HepG2 (cell line): ENCODE data around the gene PYGO2. TPM values are rescaled to one million over a fixed set of nuclear protein-coding genes. Genes with fewer than 3 reads are reported as not detected.

Source experiments
- BHLHE40 ChIP-seq: IDR thresholded peaks from 2 replicates; pipeline ENCODE4 v1.6.1; 2011; ENCODE audit warnings: low read length, improper control_type of control experiment
- CTCF ChIP-seq: sonication (generic); formaldehyde crosslinking; IDR thresholded peaks from 2 replicates; pipeline ENCODE4 v1.5.0; 2020; ENCODE audit warnings: mild to moderate bottlenecking, missing genetic modification reagents, moderate library complexity
- GPN1 ChIP-seq: sonication (generic); formaldehyde crosslinking; IDR thresholded peaks from 2 replicates; pipeline ENCODE4 v1.5.1; 2020; ENCODE audit warnings: missing genetic modification reagents, borderline replicate concordance
- HNF4G ChIP-seq, 2 experiments: sonication (generic) in 1 of 2; formaldehyde crosslinking in 1 of 2; IDR thresholded peaks; 2 replicates each; pipeline versions ENCODE4 v1.4.0 to v1.6.1; 2011 to 2020; ENCODE audit warnings: borderline replicate concordance in 2 of 2, low read depth in 2 of 2, mild to moderate bottlenecking in 2 of 2, low read length in 1 of 2, missing genetic modification reagents in 1 of 2, moderate library complexity in 1 of 2
- MTF2 ChIP-seq: sonication (generic); formaldehyde crosslinking; IDR thresholded peaks from 2 replicates; pipeline ENCODE4 v1.5.0; 2020; ENCODE audit warnings: missing genetic modification reagents, borderline replicate concordance
- NCOA2 ChIP-seq: sonication (generic); formaldehyde crosslinking; IDR thresholded peaks from 2 replicates; pipeline ENCODE4 v1.8.0; 2022; ENCODE audit warnings: inconsistent platforms
- NCOR1 ChIP-seq: fragments of 200-600 bp; sonication (generic); IDR thresholded peaks from 2 replicates; pipeline ENCODE4 v1.7.0; 2017; ENCODE audit warnings: antibody characterized with exemption, low read length, borderline replicate concordance
- PLSCR1 ChIP-seq: sonication (generic); formaldehyde crosslinking; IDR thresholded peaks from 2 replicates; pipeline ENCODE4 v1.5.0; 2020; ENCODE audit warnings: missing genetic modification reagents, mild to moderate bottlenecking, borderline replicate concordance
- PREB ChIP-seq: sonication (generic); formaldehyde crosslinking; IDR thresholded peaks from 2 replicates; pipeline ENCODE4 v1.4.0; 2020; ENCODE audit warnings: missing genetic modification reagents
- ZNF10 ChIP-seq: sonication (generic); formaldehyde crosslinking; IDR thresholded peaks from 2 replicates; pipeline ENCODE4 v1.4.0; 2020; ENCODE audit warnings: mild to moderate bottlenecking, low read depth, missing genetic modification reagents, borderline replicate concordance
- ZNF121 ChIP-seq: sonication (generic); formaldehyde crosslinking; IDR thresholded peaks from 2 replicates; pipeline ENCODE4 v1.5.0; 2020; ENCODE audit warnings: mild to moderate bottlenecking, missing genetic modification reagents
- ZNF17 ChIP-seq: sonication (generic); formaldehyde crosslinking; IDR thresholded peaks from 2 replicates; pipeline ENCODE4 v1.5.0; 2020; ENCODE audit warnings: mild to moderate bottlenecking, missing genetic modification reagents
- ZNF569 ChIP-seq: sonication (generic); formaldehyde crosslinking; IDR thresholded peaks from 2 replicates; pipeline ENCODE4 v1.5.0; 2020; ENCODE audit warnings: mild to moderate bottlenecking, missing genetic modification reagents, moderate library complexity, borderline replicate concordance
- ZSCAN5A ChIP-seq: sonication (generic); formaldehyde crosslinking; IDR thresholded peaks from 2 replicates; pipeline ENCODE4 v1.8.0; 2022; ENCODE audit warnings: mild to moderate bottlenecking, missing genetic modification reagents, borderline replicate concordance
- polyA plus RNA-seq, 8 experiments: library from polyadenylated mRNA; depleted of rRNA in 3 of 8; stranded (reverse) in 7 of 8; unstranded in 1 of 8; fragments of >200 nt; fragmentation: Illumina TruSeq in 4 of 8; extraction: Trizol in 4 of 8; gene quantifications; 2 replicates each; pipeline versions ENCODE4 v1.2.1 to v1.2.3, GENCODE V29; 2011 to 2016; ENCODE audit warnings: low read depth in 4 of 8, missing spikeins in 1 of 8, mixed read lengths in 1 of 8; ENCODE audit not compliant: insufficient read depth in 1 of 8
- total RNA-seq, 5 experiments: library from RNA; depleted of rRNA; stranded (reverse); fragments of >200 nt; fragmentation: Illumina TruSeq; extraction: Trizol; gene quantifications; 2 replicates each; pipeline ENCODE4 v1.2.3, GENCODE V29; 2016; ENCODE audit warnings: low read depth in 1 of 5
- TF ChIP-seq, protein P1 (sequence below): sonication (generic); formaldehyde crosslinking; IDR thresholded peaks from 2 replicates; pipeline ENCODE4 v1.5.0; 2020; ENCODE audit warnings: mild to moderate bottlenecking, missing genetic modification reagents
- TF ChIP-seq, protein P2 (sequence below): sonication (generic); formaldehyde crosslinking; IDR thresholded peaks from 2 replicates; pipeline ENCODE4 v1.5.0; 2020; ENCODE audit warnings: mild to moderate bottlenecking, missing genetic modification reagents, borderline replicate concordance
- TF ChIP-seq, protein P3 (sequence below): sonication (generic); formaldehyde crosslinking; IDR thresholded peaks from 2 replicates; pipeline ENCODE4 v1.8.0; 2022; ENCODE audit warnings: mild to moderate bottlenecking, missing genetic modification reagents, moderate library complexity

The PYGO2 gene
- total and polyA plus RNA-seq, 2 of the 13 experiments (the other 11 are each of a cell fraction or from before 2014, with no cell fraction given), result 20.3 to 21.8 TPM

DNA sequence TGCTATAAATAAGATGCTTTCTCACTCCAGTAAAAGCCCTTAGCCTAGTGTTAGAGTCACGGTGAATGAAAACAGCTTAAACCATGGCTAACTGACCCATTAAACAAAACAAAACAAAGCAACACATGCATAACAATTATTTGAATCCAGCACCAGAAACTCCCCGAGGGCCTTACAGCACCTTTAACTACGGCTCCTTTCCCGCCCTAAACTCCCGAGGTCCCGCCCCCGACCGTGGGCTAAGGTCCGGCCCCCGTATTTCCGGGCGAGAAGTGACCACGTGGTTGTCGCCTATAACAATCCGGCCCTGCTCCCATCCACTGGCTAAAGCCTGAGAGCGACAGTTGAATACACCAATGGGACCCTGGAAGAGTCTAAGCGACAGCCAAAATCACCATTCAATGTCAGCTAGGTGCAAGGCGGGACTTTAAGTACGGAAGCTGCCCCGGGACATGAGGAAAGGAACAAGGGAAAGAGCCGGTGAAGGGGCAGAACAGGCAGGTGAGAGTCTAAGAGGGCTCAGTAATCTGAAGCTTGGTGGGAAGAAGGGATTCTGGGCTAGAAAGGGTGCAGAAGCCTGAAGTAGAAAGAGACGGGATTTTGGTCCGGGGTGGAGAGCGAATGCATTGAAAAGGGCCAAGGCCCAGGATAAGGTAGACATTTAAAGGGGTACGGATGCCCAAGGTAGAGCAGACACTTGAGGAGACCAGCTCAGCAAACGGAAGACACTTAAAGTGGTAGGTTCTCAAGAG, 21.5 kb upstream of the PYGO2 start, which contains the start of gene FLAD1 (continued):
- TF ChIP-seq, protein P1, sequence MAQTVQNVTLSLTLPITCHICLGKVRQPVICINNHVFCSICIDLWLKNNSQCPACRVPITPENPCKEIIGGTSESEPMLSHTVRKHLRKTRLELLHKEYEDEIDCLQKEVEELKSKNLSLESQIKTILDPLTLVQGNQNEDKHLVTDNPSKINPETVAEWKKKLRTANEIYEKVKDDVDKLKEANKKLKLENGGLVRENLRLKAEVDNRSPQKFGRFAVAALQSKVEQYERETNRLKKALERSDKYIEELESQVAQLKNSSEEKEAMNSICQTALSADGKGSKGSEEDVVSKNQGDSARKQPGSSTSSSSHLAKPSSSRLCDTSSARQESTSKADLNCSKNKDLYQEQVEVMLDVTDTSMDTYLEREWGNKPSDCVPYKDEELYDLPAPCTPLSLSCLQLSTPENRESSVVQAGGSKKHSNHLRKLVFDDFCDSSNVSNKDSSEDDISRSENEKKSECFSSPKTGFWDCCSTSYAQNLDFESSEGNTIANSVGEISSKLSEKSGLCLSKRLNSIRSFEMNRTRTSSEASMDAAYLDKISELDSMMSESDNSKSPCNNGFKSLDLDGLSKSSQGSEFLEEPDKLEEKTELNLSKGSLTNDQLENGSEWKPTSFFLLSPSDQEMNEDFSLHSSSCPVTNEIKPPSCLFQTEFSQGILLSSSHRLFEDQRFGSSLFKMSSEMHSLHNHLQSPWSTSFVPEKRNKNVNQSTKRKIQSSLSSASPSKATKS (CRISPR knock-in tag), result no peak
- TF ChIP-seq BHLHE40 (no peak), MTF2 (CRISPR knock-in tag) (no peak), ZNF17 (CRISPR knock-in tag) (no peak), PREB (no peak), ZNF10 (CRISPR knock-in tag) (no peak), ZNF569 (CRISPR knock-in tag) (no peak), NCOA2 (CRISPR knock-in tag) (no peak), ZSCAN5A (no peak; the same call in 1 of the 2 replicates), PLSCR1 (CRISPR knock-in tag) (no peak), NCOR1 (no peak), HNF4G (IDR thresholded peaks at IDR 0.05; ENCODE audit: borderline replicate concordance, low read depth, low read length) (peak; percentile 4; the same call in 1 of the 2 replicates), HNF4G (CRISPR knock-in tag; IDR thresholded peaks at IDR 0.05; ENCODE audit: borderline replicate concordance, low read depth) (no peak), ZNF121 (CRISPR knock-in tag) (no peak), CTCF (no peak), GPN1 (CRISPR knock-in tag) (no peak)
- TF ChIP-seq, protein P2, sequence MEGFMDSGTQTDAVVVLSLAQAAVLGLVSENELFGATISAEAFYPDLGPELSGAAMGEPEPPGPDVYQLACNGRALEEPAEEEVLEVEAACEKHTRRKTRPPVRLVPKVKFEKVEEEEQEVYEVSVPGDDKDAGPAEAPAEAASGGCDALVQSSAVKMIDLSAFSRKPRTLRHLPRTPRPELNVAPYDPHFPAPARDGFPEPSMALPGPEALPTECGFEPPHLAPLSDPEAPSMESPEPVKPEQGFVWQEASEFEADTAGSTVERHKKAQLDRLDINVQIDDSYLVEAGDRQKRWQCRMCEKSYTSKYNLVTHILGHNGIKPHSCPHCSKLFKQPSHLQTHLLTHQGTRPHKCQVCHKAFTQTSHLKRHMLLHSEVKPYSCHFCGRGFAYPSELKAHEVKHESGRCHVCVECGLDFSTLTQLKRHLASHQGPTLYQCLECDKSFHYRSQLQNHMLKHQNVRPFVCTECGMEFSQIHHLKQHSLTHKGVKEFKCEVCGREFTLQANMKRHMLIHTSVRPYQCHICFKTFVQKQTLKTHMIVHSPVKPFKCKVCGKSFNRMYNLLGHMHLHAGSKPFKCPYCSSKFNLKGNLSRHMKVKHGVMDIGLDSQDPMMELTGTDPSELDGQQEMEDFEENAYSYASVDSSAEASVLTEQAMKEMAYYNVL (CRISPR knock-in tag), result peak; percentile 78; the same call in 1 of the 2 replicates
- TF ChIP-seq, protein P3, sequence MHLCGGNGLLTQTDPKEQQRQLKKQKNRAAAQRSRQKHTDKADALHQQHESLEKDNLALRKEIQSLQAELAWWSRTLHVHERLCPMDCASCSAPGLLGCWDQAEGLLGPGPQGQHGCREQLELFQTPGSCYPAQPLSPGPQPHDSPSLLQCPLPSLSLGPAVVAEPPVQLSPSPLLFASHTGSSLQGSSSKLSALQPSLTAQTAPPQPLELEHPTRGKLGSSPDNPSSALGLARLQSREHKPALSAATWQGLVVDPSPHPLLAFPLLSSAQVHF (CRISPR knock-in tag), result no peak
